K562 (cell line): ENCODE results near the gene CAMK2B.

Experiments used
- RBM15 ChIP-seq: fragments of 200-400 bp; formaldehyde crosslinking; IDR thresholded peaks from 2 replicates; pipeline ENCODE4 v1.6.1; 2018; ENCODE audit warnings: mild to moderate bottlenecking, low read length, moderate library complexity; ENCODE audit not compliant: insufficient read depth
- STAG1 ChIP-seq: sonication (generic); formaldehyde crosslinking; IDR thresholded peaks from 2 replicates; pipeline ENCODE4 v1.5.0; 2020; ENCODE audit warnings: missing genetic modification reagents, borderline replicate concordance

DNA sequence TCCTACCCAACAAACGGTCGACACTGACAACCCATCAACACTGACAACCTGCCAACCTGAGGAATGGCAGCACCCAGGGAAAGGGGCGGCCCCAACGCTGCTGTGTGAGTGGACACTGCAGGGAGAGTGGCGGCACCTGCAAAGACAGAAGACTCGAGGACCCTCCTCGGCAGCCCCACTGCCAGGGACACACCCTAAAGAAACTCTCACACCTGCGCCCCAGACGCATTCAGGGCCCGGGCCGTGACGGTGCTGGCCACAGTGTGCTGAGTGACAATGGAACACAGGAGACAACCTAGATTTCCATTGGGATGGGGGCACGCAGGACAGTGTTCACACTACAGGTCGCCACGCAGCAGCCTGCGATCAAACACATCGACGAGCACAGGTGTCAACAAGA is 3.6 kb downstream of the CAMK2B start:
- TF ChIP-seq RBM15: no peak
- no peak for TF ChIP-seq STAG1 (CRISPR knock-in tag)
